NCI-H1417 treated with DMSO at 0.1 percent for 48 hours (cell line): ENCODE results near the gene PPARD.
"Not testable (repeated sequence)": the region's sequence is repeated elsewhere in the genome, so short reads cannot be mapped to it uniquely, and the experiment has no call there.

Source experiments
- DNase-seq: peaks from one replicate; lab custom pipeline; 2025; lab: John Stamatoyannopoulos, UW

PPARD gene

GRCh38 chr6:35406711-35407485 lies 64.5 kb downstream of the PPARD start:
- no peak for DNase-seq

GRCh38 chr6:35409245-35409644 lies 66.9 kb downstream of the PPARD start:
- DNase-seq, result no peak

GRCh38 chr6:35410131-35410530 lies 67.8 kb downstream of the PPARD start:
- no peak for DNase-seq

- no peak for DNase-seq
These were observed 68.7 kb downstream of the PPARD start for GRCh38 chr6:35411066-35411465.

GRCh38 chr6:35412102-35412501 lies 69.7 kb downstream of the PPARD start:
- DNase-seq, result no peak

- DNase-seq, result no peak
These were observed 71.6 kb downstream of the PPARD start for GRCh38 chr6:35413911-35414310.

GRCh38 chr6:35415065-35415891 lies 72.9 kb downstream of the PPARD start:
- peak; percentile 13 for DNase-seq

- DNase-seq, result no peak
These were observed 75.8 kb downstream of the PPARD start for GRCh38 chr6:35417979-35418661.

- DNase-seq, result no peak
These were observed 77.1 kb downstream of the PPARD start for GRCh38 chr6:35419417-35419816.

GRCh38 chr6:35419961-35420360 lies 77.6 kb downstream of the PPARD start:
- DNase-seq, result no peak

GRCh38 chr6:35425284-35425683 lies 82.9 kb downstream of the PPARD start:
- DNase-seq, result no peak

- no peak for DNase-seq
These were observed 83.7 kb downstream of the PPARD start for GRCh38 chr6:35426074-35426473.

GRCh38 chr6:35427435-35427834 lies 85.1 kb downstream of the PPARD start:
- DNase-seq, result no peak

GRCh38 chr6:35427851-35428321 lies 85.5 kb downstream of the PPARD start:
- no peak for DNase-seq

GRCh38 chr6:35428421-35429149 lies 86.2 kb downstream of the PPARD start:
- no peak for DNase-seq

- no peak for DNase-seq
These were observed 87.1 kb downstream of the PPARD start for GRCh38 chr6:35429463-35429862.

GRCh38 chr6:35432291-35432690 lies 89.9 kb downstream of the PPARD start:
- no peak for DNase-seq

- not testable (repeated sequence) for DNase-seq
These were observed 90.3 kb downstream of the PPARD start for GRCh38 chr6:35432702-35433101.

GRCh38 chr6:35435074-35435837 lies 92.9 kb downstream of the PPARD start:
- no peak for DNase-seq

GRCh38 chr6:35436071-35436857 lies 93.9 kb downstream of the PPARD start:
- DNase-seq, result no peak
